OCI-LY3 (cell line): ENCODE measurements around the gene CENPK.

Experiments
- EZH2phosphoT487 ChIP-seq: fragments of 200-600 bp; shearing (Covaris generic); IDR thresholded peaks from 2 replicates; pipeline ENCODE4 v1.6.1; 2018; ENCODE audit warnings: antibody characterized with exemption, mixed run types, low read depth
- TF ChIP-seq, protein P1 (sequence below): fragments of 200-600, 300-600 bp; sonication (generic); IDR thresholded peaks from 2 replicates; pipeline ENCODE4 v1.5.1; 2014; ENCODE audit warnings: antibody characterized with exemption, low read length, low read depth

DNA sequence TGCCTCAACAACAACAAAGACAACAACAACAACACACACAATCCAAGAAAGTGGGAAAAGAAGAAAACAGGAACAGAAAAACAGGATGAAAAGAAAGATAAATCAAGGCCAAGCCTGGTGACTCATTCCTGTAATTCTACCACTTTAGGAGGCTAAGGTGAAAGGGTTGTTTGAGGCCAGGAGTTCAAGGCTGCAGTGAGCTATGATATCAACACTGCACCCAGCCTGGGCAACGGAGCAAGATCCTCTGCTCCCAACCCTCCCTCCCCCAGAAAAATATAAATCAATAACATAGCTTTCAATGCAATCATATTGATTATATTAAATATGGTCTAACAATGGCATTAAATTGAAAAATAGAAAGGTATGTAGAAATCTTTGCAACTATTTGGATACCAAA lies 32.1 kb downstream of the CENPK start:
- TF ChIP-seq EZH2phosphoT487, result no peak
- TF ChIP-seq, protein P1, sequence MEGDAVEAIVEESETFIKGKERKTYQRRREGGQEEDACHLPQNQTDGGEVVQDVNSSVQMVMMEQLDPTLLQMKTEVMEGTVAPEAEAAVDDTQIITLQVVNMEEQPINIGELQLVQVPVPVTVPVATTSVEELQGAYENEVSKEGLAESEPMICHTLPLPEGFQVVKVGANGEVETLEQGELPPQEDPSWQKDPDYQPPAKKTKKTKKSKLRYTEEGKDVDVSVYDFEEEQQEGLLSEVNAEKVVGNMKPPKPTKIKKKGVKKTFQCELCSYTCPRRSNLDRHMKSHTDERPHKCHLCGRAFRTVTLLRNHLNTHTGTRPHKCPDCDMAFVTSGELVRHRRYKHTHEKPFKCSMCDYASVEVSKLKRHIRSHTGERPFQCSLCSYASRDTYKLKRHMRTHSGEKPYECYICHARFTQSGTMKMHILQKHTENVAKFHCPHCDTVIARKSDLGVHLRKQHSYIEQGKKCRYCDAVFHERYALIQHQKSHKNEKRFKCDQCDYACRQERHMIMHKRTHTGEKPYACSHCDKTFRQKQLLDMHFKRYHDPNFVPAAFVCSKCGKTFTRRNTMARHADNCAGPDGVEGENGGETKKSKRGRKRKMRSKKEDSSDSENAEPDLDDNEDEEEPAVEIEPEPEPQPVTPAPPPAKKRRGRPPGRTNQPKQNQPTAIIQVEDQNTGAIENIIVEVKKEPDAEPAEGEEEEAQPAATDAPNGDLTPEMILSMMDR, result no peak
